ENCODE data around the gene CCR3.

GRCh38 chr3:46281551-46281950, 39.3 kb downstream of the CCR3 start:
- TF ChIP-seq SRSF3 (IDR thresholded peaks at IDR 0.05; ENCODE audit: insufficient read depth, low read length) = no peak
- no peak for TF ChIP-seq EZH2 (IDR thresholded peaks at IDR 0.05; ENCODE audit: borderline replicate concordance, low read depth, low read length)
- TF ChIP-seq ZNF121 (CRISPR knock-in tag; conservative IDR thresholded peaks at IDR 0.05) = no peak
- no peak for TF ChIP-seq PTBP1 (IDR thresholded peaks at IDR 0.05; ENCODE audit: low read depth, low read length)
- no peak for TF ChIP-seq ZFX (CRISPR knock-in tag; IDR thresholded peaks at IDR 0.05)
- no peak for TF ChIP-seq RBM15 (IDR thresholded peaks at IDR 0.05; ENCODE audit: insufficient read depth, low read length)
- TF ChIP-seq SOX6 (IDR thresholded peaks at IDR 0.05) = no peak
- TF ChIP-seq MAFK (IDR thresholded peaks at IDR 0.05; ENCODE audit: low read length) = no peak
- no peak for TF ChIP-seq ADNP (tag; IDR thresholded peaks at IDR 0.05)
- no peak for TF ChIP-seq BHLHE40 (IDR thresholded peaks at IDR 0.05; ENCODE audit: low read length)
- no peak for TF ChIP-seq MXD1 (CRISPR knock-in tag; IDR thresholded peaks at IDR 0.05; ENCODE audit: borderline replicate concordance, poor library complexity, severe bottlenecking)
- TF ChIP-seq IRF2 (CRISPR knock-in tag; IDR thresholded peaks at IDR 0.05) = no peak
- no peak for TF ChIP-seq ETS2 (tag; IDR thresholded peaks at IDR 0.05; ENCODE audit: borderline replicate concordance, poor library complexity, severe bottlenecking)

All from K562 (cell line).